Activated T-helper 1 cell treated with Interleukin-2 at 50 U/mL for 16 hours (primary cell): ENCODE data around the gene JAKMIP3.

Experiments
- DNase-seq: peaks from one replicate; pipeline ENCODE4 v3.0.0-alpha.2; 2020; ENCODE audit warnings: low read depth

JAKMIP3 gene

GRCh38 chr10:132097609-132098377, 32.0 kb downstream of the JAKMIP3 start:
- no peak for DNase-seq

DNA sequence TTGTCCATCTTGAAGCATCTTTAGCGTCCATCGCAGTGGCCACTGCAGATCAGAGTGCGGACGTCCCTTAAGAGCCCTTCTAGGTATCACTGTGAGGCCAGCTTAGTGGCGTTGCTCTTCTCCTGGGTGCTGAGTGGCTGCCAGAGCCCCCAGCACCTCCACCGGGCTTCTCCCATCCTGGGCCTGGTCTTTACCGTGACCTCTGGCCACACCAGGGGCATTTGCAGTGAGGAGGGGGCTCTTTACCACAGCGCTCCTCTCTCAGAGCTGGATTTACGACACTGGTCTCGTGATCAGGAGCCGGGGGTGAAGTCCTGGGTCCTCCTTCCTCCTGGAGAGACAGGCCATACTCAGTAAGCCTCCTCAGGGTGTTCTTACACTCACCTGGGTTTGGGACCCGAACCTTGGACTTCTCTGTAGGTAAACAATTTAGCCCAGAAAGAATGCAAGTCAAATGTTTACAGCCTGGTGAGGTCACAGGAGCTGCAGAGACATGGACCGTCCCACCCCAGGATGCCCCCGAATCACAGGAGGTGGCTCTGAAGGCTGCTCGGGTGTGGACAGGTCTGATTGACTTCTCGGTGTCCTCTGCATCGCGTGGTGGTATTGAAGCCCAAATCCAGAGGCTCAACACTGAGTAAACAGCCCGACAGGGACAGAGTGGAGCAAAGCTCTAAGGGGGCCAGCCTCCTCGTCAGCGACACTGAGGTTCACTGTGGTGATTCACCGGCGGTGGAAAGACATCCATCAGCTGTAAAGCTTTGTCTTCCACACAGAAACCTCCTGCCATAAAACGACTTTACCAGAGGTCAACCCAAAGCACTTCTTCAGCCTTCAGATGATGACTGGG, 33.0 kb downstream of the JAKMIP3 start:
- DNase-seq = no peak

DNA sequence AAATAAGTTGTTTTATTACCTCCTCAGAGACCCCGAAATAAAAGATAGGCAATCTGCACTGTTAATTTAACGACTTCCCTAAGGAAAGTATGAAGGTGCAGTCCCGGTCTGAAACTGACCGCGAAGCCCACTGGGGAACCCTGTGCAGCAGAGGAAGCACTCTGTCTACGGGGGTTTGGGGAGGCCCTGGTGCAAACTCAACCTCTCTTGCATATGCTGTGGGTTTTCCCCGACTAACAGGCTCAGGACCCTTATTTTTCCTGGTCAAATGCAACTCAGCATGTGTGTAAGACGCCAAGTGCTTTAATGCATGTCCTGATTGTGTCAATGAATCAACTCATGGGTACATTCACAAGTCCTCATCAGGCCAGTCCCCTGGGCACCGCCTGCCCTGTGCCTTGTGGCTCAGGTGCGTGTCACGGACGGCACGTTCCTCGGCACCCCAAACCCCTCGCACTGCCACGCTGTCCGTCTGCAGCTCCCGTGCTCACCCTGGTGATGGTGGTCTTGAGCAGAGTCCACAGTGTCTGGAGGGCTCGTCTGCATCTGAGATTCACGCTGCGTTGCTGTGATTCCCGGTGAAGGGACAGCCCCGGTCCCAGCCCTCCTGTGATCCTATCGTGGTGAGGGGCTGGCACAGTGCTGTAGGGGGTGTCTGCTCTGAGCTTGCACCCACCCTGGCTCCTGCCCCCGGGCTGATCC, 33.8 kb downstream of the JAKMIP3 start:
- DNase-seq = no peak

- DNase-seq = no peak
Observed at GRCh38 chr10:132100091-132100481, 34.3 kb downstream of the JAKMIP3 start.

- no peak for DNase-seq
Observed at GRCh38 chr10:132100556-132101349, 35.0 kb downstream of the JAKMIP3 start.

- DNase-seq = no peak
Observed at GRCh38 chr10:132101529-132101928, 35.8 kb downstream of the JAKMIP3 start.

- no peak for DNase-seq
Observed at GRCh38 chr10:132102071-132102716, 36.4 kb downstream of the JAKMIP3 start.

DNA sequence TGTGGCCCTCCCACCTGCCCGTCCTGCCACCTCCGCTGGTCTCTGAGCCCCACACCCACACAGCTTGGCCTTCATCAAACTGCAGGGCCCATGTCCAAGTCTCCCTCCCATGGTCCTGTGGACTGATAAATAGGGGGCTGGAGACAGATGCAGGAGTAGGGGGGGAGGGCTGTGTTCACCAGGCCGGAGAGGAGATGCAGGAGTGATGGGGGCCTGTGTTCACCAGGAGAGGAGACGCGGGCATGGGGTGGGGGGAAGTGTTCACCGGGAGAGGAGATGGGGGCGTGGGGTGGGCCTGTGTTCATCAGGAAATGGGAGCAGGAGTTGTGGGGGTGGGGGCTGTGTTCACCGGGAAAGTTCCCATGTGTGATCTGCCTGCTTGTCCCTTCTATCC, 37.0 kb downstream of the JAKMIP3 start:
- no peak for DNase-seq

GRCh38 chr10:132103116-132103910, 37.6 kb downstream of the JAKMIP3 start:
- DNase-seq = no peak

GRCh38 chr10:132104062-132104461, 38.3 kb downstream of the JAKMIP3 start:
- DNase-seq = no peak

DNA sequence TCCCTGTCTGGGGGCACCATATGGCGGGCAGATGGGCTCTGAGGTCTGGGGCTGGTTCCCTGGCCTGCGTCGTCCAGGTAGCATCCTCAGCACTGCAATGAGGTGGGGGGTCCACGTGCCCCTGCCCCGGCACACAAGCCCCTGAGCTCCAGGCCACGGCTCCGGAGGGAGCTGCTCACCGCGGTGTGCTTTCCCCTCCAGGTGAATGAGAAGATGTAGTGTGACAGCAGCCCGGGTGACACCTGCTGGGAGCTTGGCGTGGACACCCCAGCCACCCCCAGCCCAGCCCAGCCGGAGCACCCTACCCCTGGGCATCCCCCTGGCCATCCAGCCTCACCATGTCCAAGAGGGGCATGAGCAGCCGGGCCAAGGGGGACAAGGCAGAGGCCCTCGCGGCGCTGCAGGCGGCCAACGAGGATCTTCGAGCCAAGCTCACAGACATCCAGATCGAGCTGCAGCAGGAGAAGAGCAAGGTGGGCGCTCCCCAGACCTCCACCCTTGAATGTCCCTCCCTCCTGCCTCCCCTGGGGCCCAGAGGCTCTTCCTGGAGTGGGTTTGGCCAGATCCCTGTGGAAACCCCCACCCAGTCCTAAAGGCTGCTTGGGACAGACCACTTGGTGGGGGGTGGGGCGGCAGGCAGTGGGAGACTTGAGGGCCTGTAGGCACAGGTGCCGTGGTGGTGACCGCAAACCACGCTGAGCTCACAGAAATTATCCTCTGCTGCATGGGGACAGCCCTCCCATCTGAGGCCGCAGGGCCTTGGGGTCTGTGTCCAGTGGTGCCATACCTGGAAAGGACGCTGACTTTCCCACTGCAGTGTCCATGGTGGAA, 38.9 kb downstream of the JAKMIP3 start:
- no peak for DNase-seq

DNA sequence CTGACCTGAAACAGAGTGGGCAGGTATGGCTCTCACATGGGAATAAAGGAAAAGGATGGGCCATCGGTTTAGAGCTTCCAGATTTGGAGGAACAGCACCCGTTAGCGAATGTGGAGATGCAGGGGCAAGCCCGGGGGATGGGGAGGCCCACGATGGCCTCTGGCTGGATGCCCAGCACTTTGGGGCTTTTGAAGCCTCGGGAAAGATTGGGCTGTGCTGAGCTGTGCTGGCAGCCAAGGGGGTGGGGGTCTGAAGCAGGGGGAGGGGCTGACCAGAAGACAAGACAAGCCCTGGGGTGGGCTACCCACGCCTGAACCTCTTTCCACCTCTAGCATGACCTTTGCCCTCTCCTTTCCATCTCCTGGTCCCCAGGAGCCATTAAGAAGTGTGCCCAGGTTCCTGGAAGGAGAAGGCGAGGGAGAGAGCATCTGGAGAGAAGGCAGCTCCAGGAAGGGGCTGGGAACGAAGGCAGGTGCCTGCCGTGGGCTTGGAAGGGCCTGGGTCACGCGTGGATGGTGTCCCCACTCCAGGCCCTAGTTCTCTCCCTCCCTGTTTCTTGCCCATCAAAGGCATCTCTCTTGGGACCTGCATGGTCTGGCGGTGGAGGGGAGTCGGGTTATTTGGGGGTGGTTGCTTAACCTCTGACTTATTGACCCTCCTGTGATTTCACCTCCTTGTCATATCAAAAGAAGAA, 39.7 kb downstream of the JAKMIP3 start:
- DNase-seq = no peak

DNA sequence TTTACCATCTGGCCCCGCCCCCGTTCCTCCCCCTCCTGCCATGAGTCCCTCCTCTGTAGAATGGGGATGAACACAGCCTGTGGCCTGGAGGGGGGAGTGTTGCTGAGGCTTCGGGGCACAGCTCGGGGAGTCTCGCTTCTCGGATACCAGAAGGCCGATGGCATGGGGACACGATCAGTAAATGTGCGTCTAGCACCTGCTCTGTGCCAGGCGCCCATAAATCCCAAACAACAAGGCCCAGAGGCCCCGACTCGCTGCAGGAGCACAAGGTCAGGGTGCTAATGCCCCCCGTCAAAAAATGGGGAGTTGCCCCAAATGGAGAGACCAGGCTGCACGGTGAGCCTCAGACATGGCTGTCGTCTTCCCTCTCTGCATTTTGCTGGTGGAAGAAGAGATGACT, 40.7 kb downstream of the JAKMIP3 start:
- DNase-seq = no peak

DNA sequence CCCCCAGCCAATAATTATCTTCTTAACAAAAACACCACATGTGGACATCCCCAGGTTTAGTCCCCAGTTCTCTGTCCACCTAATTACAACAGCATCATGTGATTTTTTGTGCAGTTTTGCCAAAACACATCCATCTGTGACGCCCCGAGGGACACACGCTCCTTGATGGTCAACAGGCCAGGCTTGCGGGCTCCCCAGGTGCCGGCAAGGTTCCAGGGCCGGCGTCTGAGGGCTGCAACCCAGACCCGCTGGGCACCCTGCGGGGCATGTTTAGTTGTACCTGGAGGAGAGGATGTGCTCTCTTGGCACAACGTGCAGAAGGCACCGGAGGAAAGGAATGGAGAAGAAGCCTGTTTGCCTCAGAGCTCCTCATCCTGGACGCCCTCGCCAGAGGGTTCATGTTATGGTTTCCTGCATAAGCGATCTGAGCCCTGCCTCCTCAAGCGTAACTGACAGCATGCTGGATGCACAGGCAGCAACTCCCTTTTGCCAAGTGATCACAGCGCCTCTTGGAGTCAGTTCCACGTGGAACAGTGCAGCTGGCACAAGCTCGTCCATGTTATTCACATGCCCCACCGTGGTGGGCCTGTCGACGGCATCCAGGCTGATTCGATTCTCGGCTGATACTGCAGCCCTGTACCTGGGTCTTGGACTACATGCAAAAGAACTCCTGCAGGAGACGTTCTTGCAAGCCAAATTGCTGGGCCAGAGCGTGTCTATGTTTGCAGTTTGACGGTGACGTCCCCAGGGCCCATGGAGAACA, 41.6 kb downstream of the JAKMIP3 start:
- DNase-seq = no peak

DNA sequence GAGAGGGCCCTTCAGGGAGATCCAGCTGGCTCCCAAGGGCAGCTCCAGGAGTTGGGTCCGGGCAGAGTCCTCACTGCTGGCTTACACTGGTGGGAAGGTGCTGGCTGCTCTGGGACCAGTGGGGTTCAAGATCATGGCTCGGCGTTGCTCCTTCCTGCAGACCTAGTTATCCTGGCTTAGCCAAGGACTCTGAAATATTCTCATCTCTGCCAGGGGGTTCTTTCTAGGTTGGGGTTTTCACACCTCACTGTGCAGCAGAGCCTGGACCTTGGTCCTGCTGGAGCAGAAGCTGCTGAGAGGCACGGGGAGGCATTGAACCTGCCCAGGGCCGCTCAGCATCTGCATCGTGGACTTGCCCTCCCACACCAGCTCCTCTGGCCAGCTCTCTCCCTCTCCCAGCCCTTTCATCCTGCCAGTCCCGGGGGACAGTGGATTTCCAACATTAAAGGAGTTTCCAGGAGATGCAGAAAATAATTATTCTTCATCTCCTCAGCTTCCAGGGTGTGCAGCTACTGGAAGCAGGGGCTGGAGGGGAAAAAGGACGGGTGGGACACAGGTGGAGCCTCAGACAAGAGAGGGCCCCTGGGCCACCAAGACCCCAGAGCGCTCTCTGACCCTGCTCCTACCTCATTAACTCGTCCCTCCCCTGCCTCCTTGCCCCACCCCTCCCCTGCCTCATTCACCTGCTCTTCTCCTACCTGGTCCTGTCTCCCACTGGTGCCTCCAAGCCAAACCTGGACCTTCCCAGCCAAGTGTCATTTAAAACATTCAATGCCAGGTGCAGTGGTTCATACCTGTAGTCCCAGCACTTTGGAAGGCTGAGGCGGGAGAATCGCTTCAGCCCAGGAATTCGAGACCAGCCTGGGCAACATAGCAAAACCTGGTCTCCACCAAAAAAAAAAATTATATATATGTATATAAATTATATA, 42.5 kb downstream of the JAKMIP3 start:
- DNase-seq = no peak

DNA sequence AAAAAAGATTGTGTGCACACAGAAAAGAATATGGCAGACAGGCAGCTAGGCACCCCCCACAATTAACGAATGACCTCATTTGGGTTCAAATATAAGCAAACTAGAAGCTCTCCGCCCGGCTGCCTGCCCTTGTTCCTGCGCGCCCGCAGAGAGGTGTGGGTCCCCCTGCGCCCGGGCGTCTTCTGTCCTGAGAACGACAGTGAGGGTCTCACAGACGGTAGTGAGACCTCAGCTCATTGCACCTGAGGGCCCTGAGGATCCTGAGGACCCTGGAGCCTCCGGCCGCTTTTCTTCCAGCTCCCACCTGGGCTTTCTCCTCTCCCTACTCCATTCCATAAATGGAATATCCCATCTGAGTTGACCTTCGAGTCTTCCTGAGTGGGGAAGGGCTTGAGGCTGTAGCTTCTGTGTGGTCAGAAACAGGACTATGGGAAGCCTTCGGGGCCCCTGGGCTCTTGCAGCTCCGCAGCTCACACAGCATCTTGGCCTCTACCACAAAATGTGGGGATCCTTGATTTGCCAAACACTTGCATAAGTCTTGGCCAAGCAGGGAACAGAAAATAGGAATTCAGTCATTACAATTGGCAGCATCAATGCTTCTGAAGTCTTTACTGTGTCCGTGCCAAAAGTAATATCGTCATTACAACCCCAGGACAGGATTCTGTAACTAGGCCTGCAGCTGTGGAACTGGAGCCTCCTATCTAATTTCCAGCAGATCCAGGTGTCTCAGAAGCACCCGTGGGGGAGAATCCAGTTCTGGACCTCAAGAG, 43.8 kb downstream of the JAKMIP3 start:
- no peak for DNase-seq
